Gastroesophageal sphincter (tissue), 3 donors: ENCODE results near the gene C2CD2.

Source experiments
- POLR2A ChIP-seq, 2 donors: fragments of 450-650 bp; IDR thresholded peaks; one replicate each; pipeline ENCODE4 v1.6.1; 2017; ENCODE audit warnings: antibody characterized with exemption in 2 of 2, mild to moderate bottlenecking in 2 of 2, moderate library complexity in 1 of 2
- POLR2AphosphoS5 ChIP-seq: sonication (generic); formaldehyde crosslinking; IDR thresholded peaks from one replicate; pipeline ENCODE4 v1.6.1; 2017; ENCODE audit warnings: antibody characterized with exemption
- TF ChIP-seq, protein P1 (sequence below), 4 experiments: fragments of 200-600 bp in 2 of 4; fragments of 450-650 bp in 2 of 4; sonication (generic) in 1 of 4; IDR thresholded peaks; one replicate each; pipeline ENCODE4 v1.5.1; 2017 to 2019; ENCODE audit warnings: antibody characterized with exemption in 4 of 4, mild to moderate bottlenecking in 2 of 4, moderate library complexity in 2 of 4

DNA sequence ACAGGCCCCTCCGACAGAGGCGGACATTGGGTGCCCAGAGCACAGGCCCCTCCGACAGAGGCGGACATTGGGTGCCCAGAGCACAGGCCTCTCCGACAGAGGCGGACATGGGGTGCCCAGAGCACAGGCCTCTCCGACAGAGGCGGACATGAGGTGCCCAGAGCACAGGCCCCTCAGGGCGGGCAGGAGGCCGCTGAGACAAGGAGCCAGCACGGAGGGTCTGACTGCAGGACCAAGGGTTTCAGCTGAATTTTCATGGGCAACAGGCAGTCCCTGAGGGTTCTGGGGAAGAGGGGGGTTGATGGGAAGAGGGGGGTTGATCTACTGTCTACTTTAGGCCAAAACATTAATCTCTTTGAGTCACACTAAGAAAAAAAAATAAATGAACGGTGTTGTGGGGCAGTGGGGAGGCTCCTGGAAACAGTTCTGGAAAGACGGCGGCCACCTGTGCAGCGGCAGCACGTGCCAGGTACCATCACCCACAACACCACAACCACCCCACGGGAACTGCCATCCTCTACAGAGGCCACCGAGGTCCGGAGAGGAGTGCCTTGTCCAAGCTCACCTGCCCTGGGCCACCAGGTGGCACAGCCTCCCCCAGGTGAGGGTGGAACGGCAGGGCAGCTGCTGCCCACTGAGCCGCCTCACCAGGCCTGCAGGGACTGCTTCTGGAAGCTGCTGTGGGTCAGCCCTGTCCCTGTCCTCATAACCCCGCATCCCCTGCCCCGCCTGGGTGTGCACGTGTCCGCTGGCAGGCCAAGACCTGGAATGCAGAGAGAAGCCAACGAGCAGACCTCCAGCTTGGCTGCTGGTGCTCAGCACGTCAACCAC lies 95.1 kb downstream of the C2CD2 start:
- TF ChIP-seq POLR2AphosphoS5: no peak
- TF ChIP-seq, protein P1, sequence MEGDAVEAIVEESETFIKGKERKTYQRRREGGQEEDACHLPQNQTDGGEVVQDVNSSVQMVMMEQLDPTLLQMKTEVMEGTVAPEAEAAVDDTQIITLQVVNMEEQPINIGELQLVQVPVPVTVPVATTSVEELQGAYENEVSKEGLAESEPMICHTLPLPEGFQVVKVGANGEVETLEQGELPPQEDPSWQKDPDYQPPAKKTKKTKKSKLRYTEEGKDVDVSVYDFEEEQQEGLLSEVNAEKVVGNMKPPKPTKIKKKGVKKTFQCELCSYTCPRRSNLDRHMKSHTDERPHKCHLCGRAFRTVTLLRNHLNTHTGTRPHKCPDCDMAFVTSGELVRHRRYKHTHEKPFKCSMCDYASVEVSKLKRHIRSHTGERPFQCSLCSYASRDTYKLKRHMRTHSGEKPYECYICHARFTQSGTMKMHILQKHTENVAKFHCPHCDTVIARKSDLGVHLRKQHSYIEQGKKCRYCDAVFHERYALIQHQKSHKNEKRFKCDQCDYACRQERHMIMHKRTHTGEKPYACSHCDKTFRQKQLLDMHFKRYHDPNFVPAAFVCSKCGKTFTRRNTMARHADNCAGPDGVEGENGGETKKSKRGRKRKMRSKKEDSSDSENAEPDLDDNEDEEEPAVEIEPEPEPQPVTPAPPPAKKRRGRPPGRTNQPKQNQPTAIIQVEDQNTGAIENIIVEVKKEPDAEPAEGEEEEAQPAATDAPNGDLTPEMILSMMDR (IDR thresholded peaks at IDR 0.05): no peak
- no peak for TF ChIP-seq POLR2A (IDR thresholded peaks at IDR 0.05)
